IPS DF 19.7 (cell line): Measurements from ENCODE around the gene NELL1.
"Not testable (repeated sequence)": the region's sequence is repeated elsewhere in the genome, so short reads cannot be mapped to it uniquely, and the experiment has no call there.

Experiments used
- DNase-seq: peaks from one replicate; pipeline ENCODE4 v3.0.0-alpha.2; 2013; ENCODE audit warnings: low read depth, low spot score

The NELL1 gene

DNA sequence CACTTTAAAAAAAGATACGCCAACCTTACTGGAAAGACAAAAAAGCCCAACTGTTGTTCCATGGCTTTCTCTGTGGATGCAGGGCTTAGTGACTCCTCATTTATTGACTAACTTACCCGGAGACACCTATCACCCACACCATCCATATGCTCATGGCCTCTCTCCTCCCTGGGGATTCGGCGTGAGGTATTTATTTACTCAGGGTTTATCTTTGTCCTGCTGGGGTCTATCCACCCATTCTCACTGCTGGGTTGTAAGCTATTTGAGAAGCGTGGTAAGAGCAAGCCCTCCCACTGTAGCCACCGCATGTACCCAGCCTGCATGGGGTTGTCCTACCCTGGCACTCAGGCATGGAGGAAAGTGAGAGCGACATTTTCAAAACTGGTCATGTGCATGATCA lies 93.6 kb downstream of the NELL1 start:
- no peak for DNase-seq

DNA sequence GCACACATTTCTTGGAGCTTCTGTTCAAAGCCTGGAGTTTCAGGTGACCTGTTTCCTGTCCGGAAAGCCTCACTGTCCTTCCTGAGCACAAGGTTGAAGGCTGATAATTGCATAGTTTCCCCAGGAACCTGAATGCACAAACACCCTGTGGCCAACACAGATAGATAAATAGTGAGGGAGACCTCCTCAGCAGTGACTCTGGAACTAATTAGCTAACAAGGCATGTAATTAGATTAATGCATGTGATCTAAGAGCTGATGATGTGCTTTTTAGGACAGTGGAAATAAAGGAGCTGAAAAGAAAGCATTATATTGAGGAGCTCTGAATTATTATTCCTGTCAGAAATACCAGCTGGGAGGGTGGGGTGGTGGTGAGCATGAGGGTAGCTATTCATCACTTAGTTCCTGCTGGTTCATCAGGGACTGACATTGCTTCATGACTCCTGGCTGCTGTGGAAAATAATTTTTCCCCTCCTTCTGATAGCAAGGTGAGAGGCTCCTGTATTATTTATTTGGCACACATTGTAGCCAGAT lies 101.1 kb downstream of the NELL1 start:
- no peak for DNase-seq

- no peak for DNase-seq
Measured at GRCh38 chr11:20771026-20771425, 101.6 kb downstream of the NELL1 start.

- DNase-seq: no peak
Measured at GRCh38 chr11:20771681-20772080, 102.3 kb downstream of the NELL1 start.

GRCh38 chr11:20775331-20775730 lies 105.9 kb downstream of the NELL1 start:
- no peak for DNase-seq

DNA sequence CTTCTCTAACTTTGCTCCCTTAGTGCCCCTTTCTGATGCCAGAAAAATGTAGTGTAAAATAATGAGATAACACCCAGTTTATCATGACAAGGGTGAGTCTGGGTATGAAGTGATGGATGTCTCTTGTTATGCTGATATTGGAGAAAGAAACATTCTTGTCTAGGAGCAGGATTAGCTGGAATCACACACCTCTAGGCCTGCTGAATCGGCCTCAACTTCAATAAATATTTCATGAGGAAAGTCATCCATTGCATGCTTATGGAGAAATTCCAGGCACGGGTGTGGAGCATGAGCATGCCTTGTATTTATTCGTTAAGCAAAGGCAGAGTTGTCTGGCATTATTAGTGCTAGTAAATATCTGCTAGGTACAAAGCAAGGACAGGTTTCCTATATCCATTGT lies 113.4 kb downstream of the NELL1 start:
- no peak for DNase-seq

DNA sequence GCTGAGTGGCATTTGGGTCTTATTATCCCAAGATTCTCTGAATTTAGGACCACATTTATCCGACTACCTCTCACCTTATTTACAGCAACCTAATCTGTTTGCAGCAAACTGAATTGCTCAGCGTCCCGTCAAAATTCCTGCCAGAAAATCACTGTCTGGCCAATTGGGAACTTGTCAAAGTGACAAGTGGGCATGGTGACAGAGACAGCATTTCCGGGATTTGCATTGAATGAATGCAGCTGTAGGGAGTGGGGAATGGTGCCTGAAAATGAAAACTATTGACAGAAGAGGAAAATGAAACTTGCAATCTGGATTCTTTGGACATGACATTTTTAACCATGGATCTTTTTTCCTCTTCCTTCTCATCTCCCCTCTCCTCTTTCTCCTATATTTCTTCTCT lies 113.8 kb downstream of the NELL1 start:
- no peak for DNase-seq

GRCh38 chr11:20790622-20791021 lies 121.2 kb downstream of the NELL1 start:
- DNase-seq: no peak

DNA sequence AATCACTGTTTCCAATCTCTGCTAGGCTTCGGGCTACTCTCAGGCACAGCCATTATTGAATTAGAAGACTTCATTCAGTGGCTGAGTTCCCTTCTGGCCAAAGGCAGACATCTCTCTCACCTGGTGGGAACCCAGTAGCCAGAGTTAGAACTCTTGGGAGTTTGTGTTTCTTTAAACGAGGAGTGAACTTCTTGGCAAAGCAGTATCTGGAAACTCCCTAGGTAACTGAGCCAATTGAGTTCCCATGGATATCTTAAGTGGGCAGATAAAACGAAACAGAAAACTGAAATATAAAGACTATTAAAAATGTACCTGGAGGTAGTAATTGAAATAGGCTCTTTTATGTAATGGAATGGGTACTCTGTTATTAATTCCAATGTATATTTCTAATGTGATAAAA lies 125.6 kb downstream of the NELL1 start:
- no peak for DNase-seq

DNA sequence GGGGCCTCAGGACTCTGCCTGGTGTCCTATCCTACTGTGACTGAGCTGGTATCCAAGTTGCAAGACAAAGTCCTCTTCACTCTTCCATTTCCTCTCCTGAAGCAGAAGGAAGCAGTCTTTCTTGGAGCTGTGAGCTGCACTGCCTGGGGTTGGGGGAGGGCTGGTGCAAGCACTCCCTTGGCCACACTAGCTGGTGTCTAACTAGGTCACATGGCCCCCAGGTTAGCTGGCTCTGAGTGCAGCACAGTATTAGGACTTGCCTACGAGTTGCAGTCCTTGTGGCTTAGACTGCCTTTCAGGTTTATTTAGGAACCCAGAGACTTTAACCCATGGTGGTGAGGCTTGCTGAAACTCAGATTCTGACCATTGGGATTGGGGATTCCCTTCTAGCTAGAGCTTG lies 138.9 kb downstream of the NELL1 start:
- no peak for DNase-seq

DNA sequence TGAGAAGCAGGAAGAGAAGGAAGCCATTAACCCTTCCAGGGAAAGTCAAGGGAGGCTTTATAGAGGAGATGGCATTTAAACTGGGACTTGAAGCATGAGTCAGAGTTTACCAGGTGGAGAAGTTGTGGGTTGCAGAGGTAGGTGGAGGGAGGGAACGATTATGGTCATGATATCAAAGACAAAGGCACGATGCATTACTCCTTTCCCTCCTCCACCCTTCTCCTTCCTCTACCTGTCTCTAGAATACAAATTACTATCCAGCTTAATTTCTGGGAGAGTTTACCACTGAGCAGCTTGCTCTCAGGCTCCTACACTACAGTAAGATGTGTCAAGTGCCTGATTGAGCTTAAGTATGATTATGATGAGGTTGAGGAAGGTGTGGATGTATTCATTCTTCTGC lies 151.7 kb downstream of the NELL1 start:
- DNase-seq: no peak

- DNase-seq: no peak
Measured at GRCh38 chr11:20821470-20821869, 152.1 kb downstream of the NELL1 start.

- no peak for DNase-seq
Measured at GRCh38 chr11:20824773-20825172, 155.4 kb downstream of the NELL1 start.

DNA sequence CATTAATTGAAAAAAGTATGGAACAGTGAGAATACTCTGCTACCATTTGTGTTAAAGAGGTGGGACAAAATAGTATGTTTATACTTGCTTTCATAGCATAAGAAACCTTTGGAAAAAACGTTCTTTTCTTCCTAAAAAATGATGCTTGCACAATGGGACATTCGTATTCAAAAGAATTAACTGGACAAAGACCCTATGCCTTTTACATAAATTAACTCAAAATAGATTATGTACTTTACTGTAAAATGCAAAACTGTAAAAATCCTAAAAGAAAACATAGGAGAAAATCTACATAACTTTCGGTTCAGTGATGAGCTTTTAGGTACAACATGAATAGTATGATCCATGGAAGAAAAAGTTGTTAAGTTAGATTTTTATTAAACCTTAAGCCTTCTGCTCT lies 166.2 kb downstream of the NELL1 start:
- DNase-seq: no peak

GRCh38 chr11:20839231-20839630 lies 169.8 kb downstream of the NELL1 start:
- no peak for DNase-seq

DNA sequence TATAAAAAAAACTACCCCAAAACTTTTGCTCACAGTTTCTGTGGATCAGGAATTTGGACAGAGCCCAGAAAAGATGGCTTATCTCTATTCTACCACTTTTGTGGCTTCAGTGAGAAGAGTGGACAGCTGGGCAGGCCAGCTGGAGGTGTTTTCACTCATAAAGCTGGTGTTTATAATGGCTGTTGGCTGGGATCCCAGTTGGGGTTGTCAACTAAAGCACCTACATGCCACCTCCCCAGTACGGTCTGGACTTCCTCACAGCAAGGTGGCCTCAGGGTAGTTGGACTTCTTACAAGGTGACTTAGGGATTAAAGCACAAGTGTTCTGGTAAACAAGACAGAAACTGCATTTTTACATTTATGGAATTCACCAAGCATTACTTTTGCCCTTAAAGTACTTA lies 171.0 kb downstream of the NELL1 start:
- no peak for DNase-seq

- no peak for DNase-seq
Measured at GRCh38 chr11:20844216-20844615, 174.8 kb downstream of the NELL1 start.

- DNase-seq: no peak
Measured at GRCh38 chr11:20844630-20845029, 175.2 kb downstream of the NELL1 start.

- no peak for DNase-seq
Measured at GRCh38 chr11:20854215-20854955, 185.0 kb downstream of the NELL1 start.

- DNase-seq: no peak
Measured at GRCh38 chr11:20861322-20861721, 191.9 kb downstream of the NELL1 start.

DNA sequence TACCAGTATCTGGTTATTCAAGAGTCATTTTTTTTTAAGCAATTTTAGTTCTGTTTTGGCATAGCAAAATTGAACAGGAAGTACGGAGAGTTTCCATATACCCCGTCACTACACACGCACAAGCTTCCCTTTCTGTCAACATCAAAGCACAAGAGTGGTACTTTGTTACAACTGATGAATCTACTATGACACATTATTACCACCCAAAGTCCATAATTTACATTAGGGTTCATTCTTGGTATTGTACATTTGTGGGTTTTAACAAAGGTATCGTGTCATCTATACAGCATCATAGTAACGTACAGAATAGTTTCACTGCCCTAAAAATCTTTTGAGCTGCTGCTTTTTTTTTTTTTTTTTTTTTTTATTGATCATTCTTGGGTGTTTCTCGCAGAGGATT lies 192.9 kb downstream of the NELL1 start:
- not testable (repeated sequence) for DNase-seq

GRCh38 chr11:20864628-20865027 lies 195.2 kb downstream of the NELL1 start:
- no peak for DNase-seq

DNA sequence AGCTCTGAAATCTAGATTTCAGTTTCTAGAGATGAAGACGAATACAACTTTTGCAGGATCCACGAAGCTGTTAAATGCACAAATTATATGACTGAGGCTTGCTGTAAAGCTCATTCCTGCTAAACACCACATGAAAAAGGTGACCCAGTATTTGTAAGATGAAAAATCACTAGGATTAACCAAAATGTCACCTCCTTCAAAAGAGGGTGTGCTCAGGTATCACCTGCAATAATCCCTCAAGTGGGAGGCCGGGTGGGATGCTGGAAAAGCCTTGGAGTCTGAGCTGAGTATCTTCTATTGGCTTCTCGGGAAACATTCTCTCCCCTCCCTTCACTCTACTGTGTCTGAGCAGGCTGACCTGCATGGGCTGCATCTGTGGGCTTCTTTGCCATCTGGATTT lies 195.8 kb downstream of the NELL1 start:
- DNase-seq: no peak

- DNase-seq: no peak
Measured at GRCh38 chr11:20869123-20869522, 199.7 kb downstream of the NELL1 start.
